ENCODE results near the gene LRP8.
A peak's percentile ranks its signal among the peaks of the same experiment; 100 is the strongest.

LRP8 gene

DNA sequence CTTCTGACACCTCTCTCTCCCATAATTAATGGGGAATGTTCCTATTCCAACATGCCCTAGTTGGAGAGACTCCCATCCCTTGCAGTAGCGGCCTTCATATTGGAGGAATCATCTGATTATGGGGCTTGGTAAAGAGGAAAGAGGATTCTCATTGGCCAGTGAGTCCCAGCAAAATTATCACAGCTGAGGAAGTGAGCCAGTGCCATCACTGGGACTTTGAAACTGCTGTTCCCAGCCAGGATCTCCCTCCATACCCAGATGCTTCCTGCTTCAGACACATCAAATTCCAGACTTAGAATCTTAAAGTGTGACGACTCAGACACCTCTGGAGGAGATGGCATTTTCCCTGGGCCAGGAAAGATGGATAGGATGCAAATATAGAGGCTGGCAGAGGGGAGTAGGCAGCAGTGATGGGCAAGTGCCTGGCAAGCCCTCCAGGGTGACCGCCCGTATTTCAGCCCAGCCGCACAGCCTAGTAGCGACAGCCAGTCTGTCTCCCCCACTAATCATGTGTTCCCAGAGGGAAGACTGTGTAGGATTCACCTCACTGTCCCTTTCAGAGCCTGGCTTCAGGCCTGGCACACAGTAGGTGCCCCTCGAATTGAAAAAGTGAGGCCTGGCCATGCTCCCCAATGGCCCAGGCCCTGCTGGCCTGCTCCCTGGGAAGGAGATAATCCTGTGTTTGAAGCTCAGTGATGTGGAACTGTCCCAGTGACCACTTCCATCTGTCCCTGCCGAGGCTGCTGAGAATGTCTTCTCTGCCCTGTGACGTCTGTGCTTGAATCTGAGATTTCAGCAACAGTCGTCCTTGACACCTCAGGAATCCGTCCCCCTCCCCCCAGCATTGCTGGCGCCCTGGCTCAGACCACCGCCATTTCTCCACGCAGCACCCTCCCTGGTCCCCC, 48.3 kb downstream of the LRP8 start:
- Mint-ChIP-seq H3K4me1 (peaks cover 5% of the 10 kb centered on the region), H3K4me3 (no peak overlapping the region), H3K27ac (no peak overlapping the region), H3K9me3 (no peaks in the 10 kb centered on the region), H3K27me3 (no peaks in the 10 kb centered on the region), H3K36me3 (peaks cover 4% of the 10 kb centered on the region)

DNA sequence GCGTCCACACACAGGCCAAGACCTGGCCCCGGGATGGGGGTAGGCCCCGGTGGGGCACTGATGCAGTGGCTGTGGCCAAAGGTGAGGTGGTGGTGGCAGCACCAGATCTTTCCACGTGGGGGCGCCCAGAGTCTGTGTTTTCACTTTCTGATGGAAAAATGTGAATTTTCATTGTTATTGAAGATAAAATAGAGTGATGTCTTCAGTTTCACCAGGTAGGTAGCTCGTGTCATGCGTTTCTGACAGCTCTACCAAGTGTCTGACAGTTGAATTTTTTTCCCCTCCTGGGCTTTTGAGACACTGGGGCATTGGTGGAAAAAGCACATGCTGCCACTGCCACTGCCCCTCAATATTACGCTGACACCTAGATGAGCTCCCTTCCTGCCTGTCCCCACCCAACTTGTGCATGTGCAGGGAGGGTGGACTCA, 49.6 kb downstream of the LRP8 start:
- no peaks in the 10 kb centered on the region for H3K27me3 Mint-ChIP-seq
- no peak overlapping the region for H3K4me3 Mint-ChIP-seq
- no peaks in the 10 kb centered on the region for H3K9me3 Mint-ChIP-seq
- peaks cover 4% of the 10 kb centered on the region for H3K36me3 Mint-ChIP-seq
- H3K27ac Mint-ChIP-seq: peak overlapping the region; percentile 84
- H3K4me1 Mint-ChIP-seq: peaks cover 5% of the 10 kb centered on the region

DNA sequence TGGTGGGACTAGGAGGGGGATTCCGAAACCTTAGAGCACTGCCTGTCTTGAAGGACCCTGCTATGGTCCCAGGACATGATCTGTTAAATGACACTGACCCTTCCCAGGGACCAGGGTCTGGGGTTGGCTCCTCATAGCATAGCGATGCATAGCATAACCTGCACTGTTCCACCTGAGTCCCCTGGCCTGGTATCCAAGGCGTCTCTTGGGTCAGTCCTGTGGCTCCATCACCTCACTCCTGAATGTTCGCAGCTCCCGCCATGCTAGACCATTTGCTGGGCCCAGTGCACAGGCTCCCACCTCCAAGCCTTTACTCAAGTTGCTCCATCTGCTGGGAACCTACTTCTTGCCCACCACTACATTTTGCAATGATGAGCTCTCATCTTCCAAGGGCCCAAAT, 50.5 kb downstream of the LRP8 start:
- Mint-ChIP-seq H3K4me1 (peaks cover 5% of the 10 kb centered on the region), H3K27me3 (no peaks in the 10 kb centered on the region), H3K27ac (no peak overlapping the region), H3K36me3 (peaks cover 4% of the 10 kb centered on the region), H3K9me3 (no peaks in the 10 kb centered on the region), H3K4me3 (no peak overlapping the region)

DNA sequence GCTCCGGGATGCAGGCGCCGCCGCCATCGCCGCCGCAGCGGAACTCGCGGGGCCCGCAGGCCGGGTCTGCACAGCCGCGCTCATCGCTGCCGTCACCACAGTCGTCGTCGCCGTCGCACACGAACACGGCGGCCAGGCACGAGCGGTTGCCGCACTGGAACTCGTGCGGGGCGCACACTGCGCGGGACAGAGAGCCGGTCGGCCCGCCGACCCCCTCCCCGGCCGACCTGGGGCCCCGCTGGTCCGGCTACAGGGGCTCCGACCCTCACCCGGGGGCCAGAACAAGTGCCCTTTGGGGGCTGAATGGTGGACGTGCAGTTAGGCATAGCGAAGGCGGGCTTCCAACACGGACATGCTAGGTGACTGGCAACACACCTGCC, 51.0 kb downstream of the LRP8 start:
- H3K36me3 Mint-ChIP-seq: peaks cover 4% of the 10 kb centered on the region

DNA sequence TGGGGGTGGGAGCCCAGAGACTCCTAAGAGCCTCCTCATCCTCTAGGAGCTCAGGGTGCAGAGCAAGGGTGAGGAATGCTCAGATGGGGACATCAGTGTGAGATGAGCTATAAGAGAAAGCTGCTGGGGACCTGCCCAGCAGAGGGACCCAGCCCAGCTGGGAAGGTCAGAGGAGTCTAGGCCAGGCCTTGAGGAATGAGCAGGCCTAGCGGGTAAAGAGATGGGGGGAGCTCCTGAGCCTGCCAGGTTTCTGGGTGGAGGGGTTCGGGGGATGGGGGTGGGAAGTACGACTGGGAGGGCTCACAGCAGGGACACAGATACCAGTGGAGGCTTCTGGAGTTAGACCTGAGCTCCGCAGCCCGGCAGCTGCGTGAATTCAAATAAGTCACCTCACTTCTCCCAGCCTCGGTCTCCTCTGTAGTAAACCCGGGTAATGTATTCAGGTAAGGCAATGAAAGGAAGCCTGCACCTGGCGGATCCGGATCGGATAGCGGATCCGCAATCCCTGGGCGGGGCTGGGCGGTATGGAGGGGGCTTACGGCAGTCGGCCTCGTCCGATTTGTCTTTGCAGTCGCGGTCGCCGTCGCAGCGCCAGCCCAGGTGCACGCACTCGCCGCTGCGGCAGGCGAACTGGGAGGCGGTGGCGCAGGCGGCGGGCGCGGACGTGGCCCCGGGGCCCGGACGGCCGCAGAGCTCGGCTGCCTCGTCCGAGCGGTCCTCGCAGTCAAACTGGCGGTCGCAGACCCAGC, 51.5 kb downstream of the LRP8 start:
- H3K4me1 Mint-ChIP-seq: peaks cover 5% of the 10 kb centered on the region
- H3K36me3 Mint-ChIP-seq: peaks cover 4% of the 10 kb centered on the region

More for the DNA sequence above, 51.0 kb downstream of the LRP8 start:
- H3K4me3 Mint-ChIP-seq: no peak overlapping the region
- no peak overlapping the region for H3K27ac Mint-ChIP-seq
- peaks cover 5% of the 10 kb centered on the region for H3K4me1 Mint-ChIP-seq
- H3K27me3 Mint-ChIP-seq: no peaks in the 10 kb centered on the region
- no peaks in the 10 kb centered on the region for H3K9me3 Mint-ChIP-seq

DNA sequence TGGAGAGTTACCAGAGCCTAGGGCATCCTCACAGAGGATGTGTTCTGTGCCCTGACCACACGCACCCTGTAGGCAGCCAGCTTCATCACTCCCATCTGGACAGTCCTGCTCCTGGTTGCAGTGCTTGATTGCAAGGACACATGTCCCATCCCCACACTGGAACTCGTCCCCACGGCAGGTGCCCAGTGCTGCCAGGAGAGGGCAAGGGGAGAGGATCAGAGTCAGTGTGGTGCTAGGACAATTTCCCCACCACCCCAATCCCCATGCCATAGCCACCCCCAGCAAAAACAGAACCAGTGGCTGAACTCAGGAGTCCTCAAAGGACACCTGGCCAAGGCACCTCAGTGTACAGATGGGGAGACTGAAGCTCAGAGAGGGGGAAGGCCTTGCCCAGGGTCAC, 52.3 kb downstream of the LRP8 start:
- Mint-ChIP-seq H3K4me3 (no peak overlapping the region), H3K4me1 (peaks cover 5% of the 10 kb centered on the region), H3K9me3 (no peaks in the 10 kb centered on the region), H3K36me3 (peaks cover 4% of the 10 kb centered on the region), H3K27ac (no peak overlapping the region), H3K27me3 (no peaks in the 10 kb centered on the region)

More for the DNA sequence above, 51.5 kb downstream of the LRP8 start:
- H3K4me3 Mint-ChIP-seq: no peak overlapping the region
- H3K27ac Mint-ChIP-seq: no peak overlapping the region
- H3K27me3 Mint-ChIP-seq: no peaks in the 10 kb centered on the region
- H3K9me3 Mint-ChIP-seq: no peaks in the 10 kb centered on the region

DNA sequence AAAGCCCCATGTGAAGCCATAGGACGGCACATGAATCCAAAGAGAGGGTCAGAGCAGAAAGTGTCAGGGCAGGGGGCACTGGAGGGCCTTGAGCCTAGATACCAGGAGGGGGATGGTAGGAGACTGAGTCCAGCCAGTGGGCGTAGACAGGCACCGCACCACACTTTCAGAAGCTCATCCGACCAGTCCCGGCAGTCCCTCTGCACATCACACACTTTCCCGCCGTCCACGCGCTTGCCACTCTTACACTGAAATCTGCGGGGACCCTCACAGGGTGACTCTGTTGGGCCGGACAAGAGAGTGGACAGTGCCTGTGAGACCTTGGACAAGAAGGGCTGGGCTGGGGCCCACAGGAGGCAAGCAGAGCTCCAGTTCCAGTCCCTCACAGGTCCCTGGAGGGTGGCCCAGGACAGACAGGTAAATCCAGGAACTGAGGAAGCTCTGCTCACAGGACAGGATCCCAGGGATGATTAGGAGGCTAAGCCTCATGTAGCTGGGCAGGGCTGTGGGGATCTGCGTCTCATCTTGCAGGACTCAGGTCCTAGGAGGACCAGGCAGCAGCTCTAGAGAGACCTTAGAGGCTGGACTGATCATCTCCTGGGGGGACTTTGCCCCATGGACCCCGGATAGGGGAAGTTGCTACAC, 53.2 kb downstream of the LRP8 start:
- Mint-ChIP-seq H3K27me3 (no peaks in the 10 kb centered on the region), H3K4me3 (no peak overlapping the region), H3K9me3 (no peaks in the 10 kb centered on the region), H3K36me3 (peaks cover 9% of the 10 kb centered on the region), H3K27ac (peak overlapping the region; percentile 55), H3K4me1 (peaks cover 5% of the 10 kb centered on the region)

DNA sequence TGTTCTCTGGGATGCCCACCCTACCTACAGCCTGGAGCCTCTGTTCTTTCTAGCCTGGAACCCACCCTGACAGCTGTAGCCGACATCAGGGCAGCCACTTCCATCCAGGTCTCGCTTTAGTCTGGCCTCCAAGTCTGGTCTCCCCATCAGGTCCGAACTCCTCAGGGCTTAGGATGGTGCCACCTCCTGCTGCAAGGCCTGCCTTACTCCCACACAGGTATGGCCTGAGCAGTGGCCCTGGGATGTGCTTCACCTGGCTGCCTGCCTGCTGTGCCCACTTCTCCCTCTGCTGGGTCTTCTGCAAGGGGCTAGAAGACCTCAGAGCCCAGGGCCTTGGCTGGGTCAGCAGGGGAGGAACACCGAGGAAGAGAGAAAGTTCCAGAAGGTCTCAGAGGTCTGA, 53.8 kb downstream of the LRP8 start:
- Mint-ChIP-seq H3K4me3 (no peak overlapping the region), H3K4me1 (peaks cover 5% of the 10 kb centered on the region), H3K36me3 (peaks cover 9% of the 10 kb centered on the region), H3K9me3 (no peaks in the 10 kb centered on the region), H3K27ac (no peak overlapping the region), H3K27me3 (no peaks in the 10 kb centered on the region)

DNA sequence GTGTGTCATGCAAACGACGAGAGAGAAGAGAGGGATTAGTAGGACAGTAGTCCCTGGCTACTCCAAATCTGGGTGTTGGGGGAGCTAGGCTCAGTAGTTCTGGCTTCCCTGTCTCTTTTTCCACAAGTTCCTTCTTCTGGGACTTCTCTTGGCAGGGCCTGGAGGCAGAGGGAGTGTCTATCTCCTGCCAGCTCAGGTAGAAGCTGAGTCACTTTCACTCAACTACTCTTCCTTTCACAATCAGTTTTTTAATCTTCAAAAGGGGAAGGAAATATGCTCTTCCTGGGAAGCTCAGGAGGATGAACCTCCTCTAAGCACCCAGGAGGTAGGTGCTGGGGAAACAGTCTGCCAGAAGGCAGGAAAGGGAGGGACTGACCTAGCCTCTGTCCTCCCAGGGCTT, 54.3 kb downstream of the LRP8 start:
- H3K36me3 Mint-ChIP-seq: peaks cover 9% of the 10 kb centered on the region
- H3K9me3 Mint-ChIP-seq: no peaks in the 10 kb centered on the region
- no peak overlapping the region for H3K27ac Mint-ChIP-seq
- no peaks in the 10 kb centered on the region for H3K27me3 Mint-ChIP-seq
- no peak overlapping the region for H3K4me3 Mint-ChIP-seq
- peaks cover 5% of the 10 kb centered on the region for H3K4me1 Mint-ChIP-seq

DNA sequence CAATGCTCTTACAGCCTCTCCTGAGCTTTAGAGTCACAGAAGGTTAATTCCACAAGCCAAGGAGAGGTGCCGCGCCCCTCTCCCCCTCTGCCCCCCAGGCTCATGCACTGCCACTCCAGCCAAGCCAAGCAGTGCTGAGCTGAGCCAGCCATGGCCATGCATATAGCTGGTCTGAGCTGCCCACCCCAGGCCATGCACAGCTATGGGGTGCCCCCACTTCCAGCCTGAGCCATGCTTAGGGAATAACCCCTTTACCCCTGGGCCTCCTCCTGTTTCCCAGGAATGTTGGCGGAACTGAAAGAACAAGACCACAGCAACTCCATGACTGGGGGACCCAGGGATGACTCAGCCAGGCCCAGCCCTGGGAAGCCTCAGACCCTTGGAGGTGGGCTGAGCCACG, 55.5 kb downstream of the LRP8 start:
- Mint-ChIP-seq H3K27me3 (no peaks in the 10 kb centered on the region), H3K36me3 (peaks cover 7% of the 10 kb centered on the region), H3K4me3 (no peak overlapping the region), H3K4me1 (no peaks in the 10 kb centered on the region), H3K27ac (no peak overlapping the region), H3K9me3 (no peaks in the 10 kb centered on the region)

DNA sequence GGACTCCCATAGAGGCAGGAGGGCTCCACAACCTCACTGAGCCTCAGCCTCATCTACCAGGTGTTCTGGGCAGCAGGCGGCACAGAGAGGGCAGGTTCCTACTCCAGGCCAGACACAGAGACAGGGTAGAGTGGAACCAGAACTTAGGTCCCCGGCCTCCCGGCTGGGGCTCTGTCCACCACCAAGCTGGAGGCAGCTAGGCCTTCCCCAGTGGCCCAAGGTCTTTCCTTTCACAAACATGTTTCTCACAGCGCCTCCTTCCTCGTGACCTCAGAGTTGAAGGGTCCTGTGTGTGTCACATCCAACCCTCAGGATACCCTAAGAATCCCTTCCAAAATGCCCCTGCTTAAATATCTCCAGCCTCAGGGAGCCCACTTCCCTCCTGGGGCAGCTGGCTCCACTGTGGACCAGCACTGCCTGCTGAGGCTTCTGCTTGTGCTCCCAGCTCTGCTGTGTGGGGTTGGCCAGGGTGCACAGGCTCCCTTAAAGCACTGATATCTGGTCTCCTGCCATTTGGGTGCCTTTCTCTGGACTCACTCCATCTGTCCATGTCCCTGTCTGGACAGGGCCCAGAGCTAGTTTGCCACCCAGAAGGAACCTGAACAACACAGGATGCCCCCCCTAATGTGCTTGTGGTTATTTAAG, 56.3 kb downstream of the LRP8 start:
- Mint-ChIP-seq H3K4me3 (no peak overlapping the region), H3K9me3 (no peaks in the 10 kb centered on the region), H3K27ac (no peak overlapping the region), H3K36me3 (peaks cover 8% of the 10 kb centered on the region), H3K27me3 (no peaks in the 10 kb centered on the region), H3K4me1 (no peaks in the 10 kb centered on the region)

DNA sequence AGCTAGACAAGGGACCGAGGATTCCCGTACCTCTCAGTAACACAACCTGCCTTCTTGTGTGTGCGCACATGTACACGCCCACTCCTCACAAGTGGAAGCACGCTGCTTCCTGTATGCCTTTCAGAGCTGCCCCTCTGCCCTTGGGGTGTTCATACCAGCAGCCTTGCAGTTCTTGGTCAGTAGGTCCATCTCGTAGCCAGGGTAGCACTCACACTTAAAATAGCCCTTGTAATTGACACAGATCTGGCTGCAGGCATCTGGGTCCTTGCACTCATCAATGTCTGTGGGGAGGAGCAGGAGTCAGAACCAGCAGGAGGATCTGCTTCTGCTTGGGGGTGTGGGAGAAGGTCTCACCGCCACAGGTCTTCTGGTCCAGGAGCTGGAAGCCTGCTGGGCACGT, 57.0 kb downstream of the LRP8 start:
- H3K27me3 Mint-ChIP-seq: no peaks in the 10 kb centered on the region

DNA sequence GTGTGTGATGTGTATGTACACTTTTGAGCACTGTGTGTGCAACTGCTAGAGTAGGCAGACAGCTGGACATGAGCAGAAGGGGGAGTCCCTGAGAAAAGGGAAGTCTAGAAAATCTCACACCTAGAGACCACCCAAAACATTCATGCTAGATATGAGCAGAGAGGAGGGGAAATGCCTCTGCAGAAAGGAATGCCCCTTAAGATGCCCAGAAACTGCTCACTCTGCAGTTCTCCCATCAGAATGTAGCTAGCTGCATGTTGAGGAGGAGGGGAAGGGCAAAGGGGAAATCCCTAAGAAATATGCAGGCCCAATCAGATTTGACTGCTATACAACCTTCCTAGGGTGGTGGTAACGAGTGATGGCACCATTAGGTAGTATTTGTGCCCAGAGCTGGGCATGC, 57.8 kb downstream of the LRP8 start:
- Mint-ChIP-seq H3K27me3 (no peaks in the 10 kb centered on the region), H3K36me3 (peaks cover 17% of the 10 kb centered on the region), H3K4me1 (no peaks in the 10 kb centered on the region), H3K4me3 (no peak overlapping the region), H3K27ac (no peak overlapping the region), H3K9me3 (no peaks in the 10 kb centered on the region)

More for the DNA sequence above, 57.0 kb downstream of the LRP8 start:
- H3K9me3 Mint-ChIP-seq: no peaks in the 10 kb centered on the region
- H3K4me3 Mint-ChIP-seq: no peak overlapping the region
- no peaks in the 10 kb centered on the region for H3K4me1 Mint-ChIP-seq
- peaks cover 12% of the 10 kb centered on the region for H3K36me3 Mint-ChIP-seq
- peak overlapping the region; percentile 60 for H3K27ac Mint-ChIP-seq

DNA sequence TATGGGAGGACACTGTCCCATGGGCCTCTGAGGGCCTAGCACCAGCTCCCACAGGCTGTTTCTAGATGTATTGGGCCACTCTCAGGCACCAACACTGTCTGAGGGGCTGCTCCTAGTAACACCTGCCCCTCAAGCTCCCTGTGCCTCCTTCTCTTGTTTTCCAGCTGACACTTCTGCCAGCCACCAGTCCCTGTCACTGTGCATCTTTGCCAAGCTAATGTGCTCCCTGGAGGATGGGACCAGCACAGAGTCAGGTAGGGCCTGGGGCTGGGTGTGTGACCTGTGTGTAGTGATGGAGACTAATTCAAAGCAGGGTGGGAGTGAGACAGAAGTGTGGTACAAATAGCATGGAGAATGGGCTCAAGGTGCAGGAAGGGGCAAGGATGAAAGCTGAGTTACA, 60.1 kb downstream of the LRP8 start:
- peaks cover 24% of the 10 kb centered on the region for H3K36me3 Mint-ChIP-seq
- no peak overlapping the region for H3K4me3 Mint-ChIP-seq
- H3K4me1 Mint-ChIP-seq: no peaks in the 10 kb centered on the region
- H3K9me3 Mint-ChIP-seq: no peaks in the 10 kb centered on the region
- no peaks in the 10 kb centered on the region for H3K27me3 Mint-ChIP-seq
- no peak overlapping the region for H3K27ac Mint-ChIP-seq

DNA sequence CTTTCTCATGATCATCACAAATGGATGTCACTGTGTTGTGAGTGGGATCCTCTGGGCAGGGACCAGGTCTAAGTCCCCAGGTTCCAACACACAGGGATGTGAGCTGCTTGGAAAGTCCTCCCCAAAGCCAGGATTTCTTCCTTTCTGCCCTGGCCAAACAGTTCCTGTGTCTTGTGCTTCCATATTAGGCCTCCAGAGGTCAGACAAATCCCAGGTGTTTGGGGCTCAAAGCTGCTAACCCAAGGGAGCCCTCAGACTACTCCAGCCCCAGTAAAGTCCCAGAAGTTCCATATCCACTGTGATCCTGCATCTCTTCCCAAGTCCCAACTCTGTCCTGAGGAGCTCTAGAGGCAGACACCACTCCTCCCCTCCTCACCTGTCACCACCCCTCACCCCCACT, 61.8 kb downstream of the LRP8 start:
- Mint-ChIP-seq H3K4me1 (no peaks in the 10 kb centered on the region), H3K4me3 (no peak overlapping the region), H3K27me3 (no peaks in the 10 kb centered on the region), H3K9me3 (no peaks in the 10 kb centered on the region), H3K27ac (no peak overlapping the region), H3K36me3 (peaks cover 24% of the 10 kb centered on the region)

Measured in activated naive CD4-positive, alpha-beta T cell treated with anti-CD3 and anti-CD28 coated beads, Interleukin-2, amount 50 U/mL, for 24 hours (primary cell).